DMS 273 treated with DMSO at 0.1 percent for 48 hours (cell line): ENCODE results near the gene NR6A1.

Source experiments
- DNase-seq: peaks from one replicate; lab custom pipeline; 2025; lab: John Stamatoyannopoulos, UW

NR6A1 gene

DNA sequence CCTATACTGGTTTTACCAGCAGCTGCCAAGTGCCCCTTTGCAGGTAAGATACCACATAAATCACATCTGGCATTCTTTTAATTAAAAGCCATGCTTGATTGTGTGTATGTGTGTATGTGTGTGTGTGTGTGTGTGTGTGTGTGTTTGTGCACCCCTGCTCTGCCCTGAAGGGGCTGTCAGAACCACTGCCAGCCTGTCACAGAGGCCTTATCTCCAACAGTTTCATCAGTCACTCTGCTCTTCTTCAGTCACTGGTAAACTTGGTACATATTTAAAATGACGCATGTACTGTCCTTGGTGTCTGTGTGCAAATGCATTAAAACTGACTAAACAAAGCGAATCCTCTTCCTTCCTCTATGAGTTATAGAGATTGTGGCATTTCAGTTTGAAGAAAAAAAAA is 244.9 kb downstream of the NR6A1 start:
- no peak for DNase-seq

DNA sequence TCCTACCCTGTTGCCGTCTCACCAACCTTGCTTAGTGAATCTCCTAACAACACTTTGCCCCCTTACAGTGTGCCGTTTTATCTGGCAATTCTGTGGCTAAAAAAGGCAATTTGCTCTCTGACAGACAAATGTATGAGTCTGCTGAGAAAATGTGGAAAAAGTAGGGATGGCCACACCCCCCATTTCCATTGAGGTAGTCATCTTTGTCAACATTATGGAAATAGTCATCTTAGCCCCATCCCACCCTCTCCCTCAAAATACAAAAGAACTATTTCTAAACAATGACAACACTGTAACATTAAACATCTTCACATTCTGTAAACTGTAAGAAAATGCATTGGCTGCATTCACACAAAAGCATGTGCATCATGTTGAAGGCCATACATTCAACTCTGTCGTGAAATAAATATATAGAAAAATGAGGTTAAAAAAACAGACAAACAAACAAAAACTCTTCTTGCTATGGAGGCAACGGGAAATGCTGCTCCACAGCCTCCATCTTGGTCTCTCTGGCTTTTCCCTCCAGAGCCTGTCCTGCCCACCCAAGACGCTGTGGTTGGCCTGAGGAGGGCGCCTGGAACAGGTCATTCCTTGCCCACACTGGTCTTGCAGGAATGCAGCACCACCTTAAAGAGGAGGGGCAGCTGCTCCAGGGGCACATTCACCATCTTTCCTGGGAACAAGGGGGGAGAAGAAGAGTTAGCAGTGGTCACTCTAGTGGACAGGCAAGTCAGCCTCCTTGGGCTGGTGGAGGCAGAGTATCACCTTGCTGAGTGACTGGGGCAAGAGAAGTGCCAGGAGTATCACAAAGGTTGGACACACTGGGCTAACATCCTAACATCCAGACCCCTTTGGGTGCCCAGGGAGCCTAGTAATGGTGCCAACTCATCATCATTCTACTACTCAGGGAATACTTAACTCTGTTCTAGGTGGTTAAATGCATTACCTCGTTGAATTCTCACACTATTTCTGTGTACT is 248.7 kb downstream of the NR6A1 start:
- DNase-seq: no peak

DNA sequence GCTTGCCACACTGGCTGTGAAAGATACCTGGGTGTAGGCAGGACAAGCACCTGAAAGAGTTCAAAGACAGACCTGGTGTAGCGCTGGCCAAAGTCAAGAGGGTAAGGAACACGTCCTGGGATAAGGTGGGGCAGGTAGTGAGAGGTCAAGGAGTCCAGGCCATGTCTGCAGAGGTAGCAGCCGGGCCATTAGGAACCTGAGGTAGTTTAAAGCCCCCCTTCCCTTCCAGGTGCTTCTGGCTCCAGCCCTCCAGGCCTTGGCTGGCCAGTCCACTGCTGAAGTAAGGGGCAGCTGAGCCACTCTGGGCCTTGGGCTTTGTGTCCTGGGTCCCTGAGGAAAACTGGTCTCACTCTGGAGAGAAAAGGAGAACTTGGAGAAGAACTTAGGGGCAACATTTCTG is 250.0 kb downstream of the NR6A1 start:
- DNase-seq: no peak

DNA sequence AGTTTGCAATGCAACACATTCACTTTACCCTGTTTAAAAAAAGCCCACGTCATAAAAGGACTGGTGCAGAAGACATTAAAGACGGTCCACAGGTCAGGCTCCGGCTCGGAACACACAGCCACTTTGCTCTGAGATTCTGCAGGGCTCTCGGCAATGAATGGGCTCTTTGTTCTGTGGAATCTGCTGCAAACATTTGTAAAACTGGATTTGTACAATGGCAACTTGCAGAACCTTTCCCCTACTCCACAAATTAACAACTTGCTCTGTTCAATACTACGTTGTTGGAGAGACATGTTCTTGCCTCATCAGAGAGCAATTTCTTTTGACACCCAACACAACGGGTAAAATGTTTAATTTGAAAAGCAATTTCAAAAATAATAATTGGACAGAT is 250.9 kb downstream of the NR6A1 start:
- no peak for DNase-seq

DNA sequence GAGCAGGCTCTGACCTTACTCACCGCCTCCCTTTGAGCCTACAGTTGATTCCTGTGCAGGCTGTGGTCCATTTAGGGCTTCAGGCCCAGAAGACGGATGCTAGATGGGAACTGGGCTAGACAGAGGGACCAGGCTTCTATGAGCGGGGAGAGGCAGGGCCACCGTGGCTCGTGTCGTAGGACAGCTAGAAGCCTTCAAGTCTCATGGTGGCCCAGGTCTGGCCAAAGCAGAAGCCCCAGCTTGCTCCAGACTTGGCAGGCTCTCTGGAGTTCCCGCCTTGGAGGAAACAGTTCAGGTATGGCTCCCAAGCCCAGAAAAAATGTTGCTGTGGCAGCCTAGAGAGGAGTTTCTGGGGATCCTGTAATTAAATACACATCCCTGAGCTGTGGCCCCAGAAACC is 253.0 kb downstream of the NR6A1 start:
- DNase-seq: no peak

DNA sequence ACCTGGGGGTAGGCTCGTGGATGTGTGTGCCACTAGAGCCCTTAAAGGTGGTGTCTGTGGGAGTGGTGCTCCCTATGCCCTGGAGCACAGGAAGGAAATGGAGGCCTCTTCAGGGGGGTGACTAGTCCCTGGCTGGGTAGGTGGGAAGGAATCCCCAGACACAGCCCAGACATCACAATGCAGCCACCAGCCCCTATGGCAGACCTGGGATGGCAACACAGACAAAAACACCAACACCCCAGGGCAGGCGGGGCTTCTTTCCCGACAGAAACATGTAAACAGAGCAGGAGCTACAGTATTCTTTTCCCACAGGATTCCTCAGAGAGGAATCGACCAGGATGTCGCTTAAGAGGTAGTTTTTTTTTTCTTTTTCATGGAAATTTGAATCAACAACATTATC is 253.5 kb downstream of the NR6A1 start:
- DNase-seq: no peak

DNA sequence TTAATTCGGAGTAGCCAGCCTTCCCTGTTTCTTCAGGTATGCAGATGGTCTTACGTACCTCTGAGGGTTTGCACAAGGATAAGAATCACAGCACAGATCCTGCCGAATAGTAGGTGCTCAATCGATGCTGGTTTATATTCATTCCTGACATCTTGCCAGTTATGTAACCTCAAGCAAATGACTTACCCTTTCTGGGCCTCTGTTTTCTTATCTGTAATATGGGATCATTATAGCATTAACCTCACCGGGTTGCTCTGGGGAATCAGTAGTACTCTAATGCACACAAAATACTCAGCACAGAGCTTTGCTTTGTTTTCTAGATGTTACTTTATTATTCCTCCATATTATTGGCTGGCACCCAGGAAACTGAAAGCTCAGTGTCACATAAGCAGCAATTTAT is 256.2 kb downstream of the NR6A1 start:
- no peak for DNase-seq

DNA sequence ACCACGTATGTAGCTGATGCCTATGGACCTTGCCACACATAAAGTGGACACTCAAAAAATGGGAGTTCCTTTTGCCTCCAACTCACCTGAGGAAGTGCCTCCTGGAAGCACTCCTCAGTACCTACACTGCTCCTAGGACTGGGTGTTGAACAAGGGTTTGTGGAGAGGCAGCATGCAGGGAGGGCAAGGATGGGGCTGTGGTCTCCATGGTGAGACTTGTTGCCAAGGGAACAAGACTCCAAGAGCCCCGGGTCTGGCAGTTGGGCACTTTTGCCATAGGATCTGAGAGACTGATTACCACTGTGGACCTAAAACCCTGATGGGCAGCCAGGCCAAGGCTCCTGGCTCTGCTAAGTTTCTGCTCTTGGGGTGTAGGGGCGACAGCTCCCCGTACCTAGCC is 257.0 kb downstream of the NR6A1 start:
- no peak for DNase-seq

DNA sequence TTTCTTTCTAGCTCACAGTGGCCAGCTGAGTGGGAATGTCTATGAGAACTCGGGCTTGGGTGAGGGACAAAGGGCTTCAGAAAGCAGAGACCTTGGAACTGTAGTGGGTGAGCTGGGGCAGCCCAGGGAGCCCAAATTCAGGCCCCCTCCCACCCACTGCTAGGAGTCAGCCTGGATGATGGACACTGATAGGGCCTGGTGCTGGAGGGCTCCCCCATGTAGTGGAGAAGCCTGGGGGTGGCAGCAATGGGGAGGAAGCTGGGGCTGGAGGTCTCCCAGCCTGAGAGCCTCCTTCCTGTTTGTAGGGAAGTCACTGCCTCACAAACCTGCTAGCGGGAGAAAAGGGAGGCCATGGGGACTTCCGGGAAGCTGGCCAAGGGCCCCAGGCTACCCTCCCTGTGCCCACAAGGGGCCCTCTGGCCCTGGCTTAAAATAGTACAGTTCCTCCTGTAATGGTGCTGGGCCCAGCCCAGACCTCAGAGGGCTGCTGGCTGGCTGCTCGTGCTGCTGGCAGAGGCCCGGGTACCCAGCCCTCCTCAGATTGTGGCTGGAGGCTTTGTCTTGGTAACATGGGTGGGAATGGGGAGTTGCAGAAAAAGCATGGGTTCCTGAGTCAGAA is 257.6 kb downstream of the NR6A1 start:
- DNase-seq: no peak

DNA sequence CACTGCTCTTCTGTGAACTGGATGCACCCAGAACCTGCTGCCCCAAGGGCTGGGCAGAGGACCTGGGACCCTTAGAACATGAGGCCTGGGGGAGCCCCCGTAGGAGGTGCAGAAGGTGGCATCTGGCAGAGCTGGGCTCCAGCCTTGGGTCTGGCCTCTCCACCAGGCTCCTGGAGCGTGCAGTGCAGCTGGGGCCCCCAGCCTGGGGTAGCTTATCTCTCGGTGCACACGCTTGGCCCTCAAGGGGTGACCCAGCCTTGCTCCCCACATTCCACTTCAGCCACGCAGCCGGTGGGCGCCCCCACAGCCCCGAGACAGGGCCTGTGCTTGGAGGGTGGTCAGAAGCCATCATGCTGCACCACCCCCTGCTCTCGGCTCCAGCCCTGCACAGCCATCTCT is 258.3 kb downstream of the NR6A1 start:
- no peak for DNase-seq

DNA sequence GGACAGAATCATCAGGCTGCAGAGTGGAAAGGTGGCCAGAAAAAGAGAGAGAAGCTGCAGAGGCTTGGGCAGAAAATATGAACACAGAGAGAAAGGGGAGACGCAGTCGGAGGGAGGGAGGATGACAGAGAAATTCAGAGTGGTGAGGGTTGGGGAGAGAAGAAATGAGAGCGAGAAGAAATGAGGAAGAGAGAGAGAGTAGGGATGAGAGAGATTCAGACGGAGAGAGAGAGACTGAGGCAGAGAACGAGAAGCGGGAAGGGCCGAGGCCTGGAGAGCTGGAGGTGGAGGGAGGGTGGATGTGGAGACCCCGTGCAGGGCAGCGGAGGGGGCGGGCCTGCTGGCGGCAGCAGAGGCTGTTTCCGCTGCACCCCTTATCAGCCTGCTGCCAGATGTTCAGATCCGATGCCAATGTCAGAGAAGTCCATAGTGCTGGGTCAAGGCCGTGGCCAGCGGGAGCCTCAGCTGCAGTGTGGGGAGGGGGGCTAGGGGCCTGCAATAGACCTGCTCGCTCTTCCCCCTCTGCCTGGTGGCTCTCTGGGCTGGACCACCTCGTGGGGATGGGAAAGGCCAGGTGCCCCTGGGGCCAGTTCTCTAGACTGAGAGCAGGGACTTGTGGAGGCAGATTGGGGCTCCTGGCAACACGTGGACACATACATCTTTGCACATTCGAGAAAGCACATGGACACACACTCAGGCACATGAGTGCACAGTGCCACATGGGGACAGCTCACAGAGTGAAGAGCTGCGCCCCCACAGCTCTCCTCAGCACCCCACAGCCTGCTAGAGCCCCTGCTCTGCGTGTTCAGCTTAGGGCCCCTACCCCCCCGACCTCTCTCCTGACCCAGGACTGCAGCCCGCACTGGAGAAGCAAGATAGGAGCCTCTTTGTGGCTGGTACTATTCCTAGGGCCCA is 259.0 kb downstream of the NR6A1 start:
- DNase-seq: no peak

DNA sequence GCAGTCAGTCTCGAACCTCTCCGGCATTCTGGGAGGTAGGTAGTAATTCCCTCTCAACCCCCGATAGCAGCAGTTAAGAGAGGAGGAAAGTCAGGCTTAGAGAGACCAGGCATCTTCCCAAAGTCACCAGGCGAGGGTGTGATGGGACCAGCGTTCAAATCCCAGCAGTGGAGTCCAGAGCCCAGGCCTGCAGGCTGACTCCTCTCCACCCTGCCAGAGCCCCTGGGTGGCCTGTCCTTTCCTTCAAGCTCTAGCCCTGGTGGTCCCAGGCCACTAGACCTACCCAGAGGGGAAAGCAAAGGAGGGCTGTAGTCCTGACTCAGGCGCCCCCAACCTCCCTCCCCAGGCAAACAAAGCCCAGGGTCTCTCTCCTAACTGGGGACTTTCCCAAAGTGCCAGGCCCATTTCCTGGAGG is 259.7 kb downstream of the NR6A1 start:
- no peak for DNase-seq

DNA sequence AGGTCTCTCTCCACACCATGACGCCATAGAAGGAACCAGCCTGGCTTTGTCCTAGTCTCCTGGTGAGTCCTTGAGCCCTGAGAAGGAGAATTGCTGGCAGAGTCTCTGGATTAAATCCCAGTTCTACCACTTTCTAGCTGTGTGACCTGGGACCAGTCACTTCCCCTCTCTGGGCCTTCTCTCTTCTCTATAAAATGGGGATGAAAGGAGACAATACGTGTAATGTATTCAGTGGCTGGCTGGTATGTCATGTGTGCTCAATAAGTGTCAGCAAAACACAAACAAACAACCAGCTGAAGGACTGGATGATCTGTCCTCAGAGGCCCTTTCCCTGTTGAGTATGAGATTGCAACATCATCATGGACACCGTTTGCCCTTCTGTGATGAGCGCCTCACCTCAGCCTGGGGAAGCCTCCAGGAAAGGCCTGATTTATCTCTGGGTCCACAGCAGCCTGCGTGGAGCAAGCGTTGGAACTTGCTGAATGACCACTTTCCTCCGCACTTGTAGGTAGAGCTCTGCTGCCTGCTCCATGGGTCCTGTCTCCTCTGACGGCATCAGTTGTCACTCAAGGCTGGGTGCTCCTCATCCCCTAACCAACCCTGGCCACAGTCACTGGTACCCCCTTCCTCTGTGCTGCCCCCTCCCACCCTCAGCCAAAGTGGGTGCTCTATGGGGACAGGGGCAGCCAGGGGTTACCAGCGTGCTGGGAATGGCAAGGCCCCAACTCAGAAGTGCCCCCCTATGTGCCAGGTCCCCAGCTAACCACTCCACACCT is 260.3 kb downstream of the NR6A1 start:
- DNase-seq: no peak

DNA sequence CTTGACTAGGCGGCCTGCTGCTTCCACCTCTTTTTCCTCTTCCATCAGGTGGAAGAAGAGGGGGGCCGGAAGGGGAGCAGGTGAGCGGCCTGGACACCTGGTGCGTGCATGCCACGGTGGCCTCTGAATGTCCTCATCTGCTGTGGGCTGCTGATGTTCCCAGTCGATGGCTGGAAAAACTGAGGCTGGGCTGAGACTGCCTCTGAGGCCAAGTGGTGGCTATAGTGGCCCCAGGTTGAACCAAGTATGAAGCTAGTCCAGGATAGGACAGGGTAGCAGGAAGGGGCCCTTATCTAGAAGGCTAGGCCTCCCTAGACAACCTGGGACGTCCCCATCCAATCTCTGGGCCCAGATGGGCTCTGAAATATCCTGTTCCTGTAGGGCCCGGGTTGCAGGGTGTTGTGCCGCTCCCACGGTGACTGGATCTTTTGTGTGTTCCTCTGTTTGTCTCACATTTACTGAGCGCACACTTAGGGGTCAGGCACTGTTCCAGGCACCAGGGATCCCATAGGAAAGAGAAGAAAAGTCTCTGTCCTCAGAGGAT is 263.2 kb downstream of the NR6A1 start:
- no peak for DNase-seq

DNA sequence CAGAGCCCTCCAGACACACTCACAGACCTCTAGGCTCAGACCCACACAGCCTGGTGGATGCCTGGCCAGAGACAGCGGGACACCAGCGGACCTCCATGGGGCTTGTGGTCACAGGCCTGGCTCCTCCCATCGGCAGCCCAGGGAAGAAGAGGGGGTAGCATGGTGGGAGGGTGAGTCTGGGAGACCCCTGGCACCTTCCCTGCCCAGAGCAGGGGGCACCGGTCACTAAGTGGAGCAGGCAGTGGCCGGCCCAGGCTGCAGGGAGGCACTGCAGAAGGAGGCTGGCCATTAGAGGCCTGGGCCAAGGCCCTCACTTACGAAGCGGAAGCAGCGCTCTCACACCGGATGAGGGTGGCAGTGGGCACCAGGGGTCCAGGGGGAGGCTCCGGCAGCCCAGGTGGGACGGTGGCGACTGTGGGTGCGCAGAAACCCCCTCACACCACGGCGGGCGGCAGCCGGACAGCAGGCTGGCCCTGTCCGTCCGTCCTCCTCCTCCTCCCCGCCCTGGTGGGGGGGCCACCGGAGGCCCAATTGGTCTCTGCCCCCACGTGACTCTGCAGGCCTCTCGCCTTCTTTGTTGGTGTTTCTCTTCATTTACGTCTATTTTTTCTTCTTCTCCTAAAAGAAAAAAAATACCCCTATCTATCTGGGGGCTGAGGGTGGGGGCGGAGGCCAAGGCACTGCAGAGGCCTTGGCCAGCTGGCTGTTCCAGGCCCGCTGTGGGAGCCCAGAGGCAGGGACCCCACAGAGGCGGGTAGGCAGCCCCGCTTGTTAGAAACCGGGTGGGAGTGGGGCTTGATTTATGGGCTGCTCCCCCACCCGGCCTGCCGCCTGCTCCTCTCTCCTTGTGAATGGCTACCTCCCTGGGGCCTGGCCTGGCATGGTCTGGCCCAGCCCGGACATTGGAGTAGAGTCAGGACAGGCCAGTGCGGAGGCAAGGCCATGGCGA is 263.9 kb downstream of the NR6A1 start, which contains the start of gene NR5A1:
Gene NR5A1 (minus strand): TSS at position 469 of the 949 bp plus-strand sequence. CDS start 4,004 bp downstream, outside the sequence.
- DNase-seq: no peak

DNA sequence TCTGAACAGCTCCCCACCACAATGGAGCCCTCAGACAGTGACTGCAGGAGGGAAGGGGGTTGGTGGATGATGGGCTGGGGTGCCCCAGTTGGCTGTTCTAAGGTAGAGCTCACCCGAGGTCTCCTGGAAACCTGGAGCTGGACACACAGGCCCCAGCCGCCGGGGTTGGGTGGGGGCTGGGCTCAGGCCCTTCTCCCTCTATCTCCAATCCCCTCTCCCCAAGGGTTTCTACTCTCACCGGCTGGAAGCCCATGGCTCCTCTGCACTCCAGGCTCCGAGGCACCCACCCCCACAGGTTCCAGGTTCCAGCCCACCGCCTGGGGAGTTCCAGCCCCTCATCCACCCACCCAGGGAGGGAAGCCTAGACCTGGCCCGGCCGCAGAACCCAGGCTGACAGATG is 264.7 kb downstream of the NR6A1 start:
- DNase-seq: no peak

DNA sequence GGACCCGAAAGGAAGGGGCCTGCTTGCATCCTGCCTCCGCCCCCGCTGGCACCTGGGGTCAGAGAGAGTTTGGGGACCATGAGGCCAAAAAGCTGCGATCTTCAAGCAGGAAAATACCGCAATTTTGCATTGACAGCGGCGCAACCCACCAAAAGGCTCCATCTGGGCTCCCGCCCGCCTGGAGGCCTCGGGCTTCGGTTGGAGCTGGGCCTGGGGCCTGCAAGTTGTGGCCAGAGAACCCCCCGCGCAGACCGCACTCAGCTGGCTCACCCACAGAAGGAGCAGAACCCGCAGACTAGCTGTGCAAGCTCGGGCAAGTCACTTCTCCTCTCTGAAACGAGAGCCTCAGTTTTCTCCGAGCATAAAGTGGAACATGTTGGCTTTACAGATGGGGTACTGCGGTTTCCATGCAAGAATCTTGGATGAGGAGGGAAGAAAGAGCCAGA is 265.2 kb downstream of the NR6A1 start:
- no peak for DNase-seq

DNA sequence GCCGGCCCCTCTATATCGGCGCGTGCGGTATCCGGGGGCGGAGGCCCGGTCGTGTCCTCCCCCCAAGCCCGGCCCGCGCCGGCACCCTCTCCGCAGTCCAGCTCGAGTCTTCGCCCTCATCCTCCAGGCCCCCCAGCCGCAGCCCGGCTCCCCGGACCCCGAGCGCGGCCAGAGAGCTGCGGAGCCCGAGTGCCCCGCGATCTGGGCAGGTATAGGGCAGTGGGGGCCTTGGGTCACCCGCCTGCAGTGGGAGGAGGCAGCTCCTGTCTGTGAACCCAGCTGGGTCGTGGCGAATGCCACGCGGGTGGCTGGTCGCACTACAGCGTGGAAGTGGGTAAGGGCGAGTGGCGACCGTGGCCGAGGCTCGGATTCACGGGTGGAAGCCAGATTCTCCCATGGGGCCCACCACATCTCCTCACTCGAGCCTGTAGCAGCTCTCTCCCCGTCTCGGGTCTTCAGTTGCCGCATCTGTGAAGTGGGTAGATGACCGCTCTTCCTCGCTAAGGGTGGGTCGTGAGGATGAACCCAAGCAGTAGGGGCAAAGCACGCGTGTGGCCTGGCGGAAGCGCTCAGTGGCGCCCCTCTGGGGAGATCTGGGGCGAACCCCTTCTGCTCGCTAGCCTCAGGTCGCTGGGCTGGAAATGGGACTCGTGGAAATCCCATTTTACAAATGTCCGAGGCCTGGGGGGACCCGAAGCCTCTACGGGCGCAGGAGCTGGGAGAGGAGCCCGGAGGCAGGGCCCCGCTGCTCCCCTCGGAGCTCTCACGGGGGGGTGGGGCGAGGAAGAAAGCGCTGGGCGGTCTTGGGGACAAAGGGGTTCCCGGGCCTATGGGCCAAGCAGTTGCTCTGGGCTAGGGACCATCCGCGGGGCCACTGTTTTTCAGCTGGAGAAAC is 265.9 kb downstream of the NR6A1 start:
- DNase-seq: no peak

DNA sequence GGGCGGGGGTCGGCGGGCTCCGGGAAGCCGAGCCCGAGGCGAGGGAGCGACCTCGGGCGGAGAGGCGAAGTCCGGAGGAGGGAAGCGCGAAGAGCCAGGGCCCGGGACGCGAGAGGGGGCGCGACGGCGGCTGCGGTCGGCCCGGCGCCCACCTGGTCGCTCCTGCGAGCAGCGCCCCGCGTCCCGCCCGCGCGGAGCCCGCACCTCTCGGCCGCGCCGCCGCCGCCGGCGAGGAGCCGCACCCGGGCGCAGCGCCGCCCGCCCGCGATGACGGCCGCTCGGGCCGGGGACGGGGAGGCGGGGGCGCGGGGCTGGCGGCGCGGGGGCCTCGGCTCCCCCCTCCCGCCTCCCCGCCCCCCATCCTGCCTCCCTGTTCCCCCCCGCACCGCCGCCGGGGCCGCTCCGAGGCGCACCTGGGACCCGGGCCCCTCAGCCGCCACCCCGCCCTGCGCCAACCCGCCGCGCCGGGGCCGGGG is 266.5 kb downstream of the NR6A1 start:
- no peak for DNase-seq
